H1 (cell line): Measurements from ENCODE around the gene XKR7. TPM values are rescaled to one million over a fixed set of nuclear protein-coding genes. Genes with fewer than 3 reads are reported as not detected.

Source experiments
- CTCF ChIA-PET: fragments of 300-600 bp; sonication (Branson Sonifier 250); formaldehyde crosslinking; loops from one replicate; lab custom pipeline; 2021; ENCODE audit not compliant: partially characterized antibody; lab: Charles Lee
- POLR2A ChIA-PET: fragments of 300-600 bp; sonication (Branson Sonifier 250); formaldehyde crosslinking; loops from one replicate; lab custom pipeline; 2021; ENCODE audit warnings: inconsistent platforms; ENCODE audit not compliant: partially characterized antibody; lab: Charles Lee
- DNase-seq, 2 experiments: peaks; one replicate each; pipeline versions ENCODE4 v3.0.0 to v3.0.0-alpha.2; 2010 to 2022; ENCODE audit warnings: low spot score in 2 of 2, low read depth in 1 of 2, mixed read lengths in 1 of 2
- FAIRE-seq: peaks from 2 replicates; lab custom pipeline; 2011; peaks lifted over from hg19 to GRCh38; lab: Jason Lieb, UNC
- H2AFZ ChIP-seq: 2 replicates; pipeline ENCODE4 v1.8.1; 2012; ENCODE audit warnings: low read length, inconsistent platforms
- H2AK5ac ChIP-seq: 2 replicates; pipeline ENCODE4 v1.6.1; 2013; ENCODE audit warnings: low read depth, low read length
- H2BK120ac ChIP-seq: replicated peaks from 2 replicates; pipeline ENCODE3; 2013; ENCODE audit warnings: low read depth, low read length, inconsistent platforms
- H2BK12ac ChIP-seq: 2 replicates; pipeline ENCODE4 v1.6.1; 2013; ENCODE audit warnings: low read depth, low read length
- H2BK15ac ChIP-seq: 2 replicates; pipeline ENCODE4 v1.6.1; 2013; ENCODE audit warnings: low read length
- H2BK20ac ChIP-seq: 2 replicates; pipeline ENCODE4 v1.6.1; 2013; ENCODE audit warnings: low read length
- H2BK5ac ChIP-seq: 2 replicates; pipeline ENCODE4 v1.6.1; 2013; ENCODE audit warnings: low read depth, low read length
- H3K14ac ChIP-seq: 2 replicates; pipeline ENCODE4 v1.6.1; 2013; ENCODE audit warnings: inconsistent platforms; ENCODE audit not compliant: insufficient read length
- H3K18ac ChIP-seq: 2 replicates; pipeline ENCODE4 v1.6.1; 2013; ENCODE audit warnings: low read length; ENCODE audit errors: extremely low read depth
- H3K23ac ChIP-seq: 2 replicates; pipeline ENCODE4 v1.6.1; 2013; ENCODE audit warnings: inconsistent platforms; ENCODE audit not compliant: insufficient read length
- H3K23me2 ChIP-seq: 2 replicates; pipeline ENCODE4 v1.6.1; 2013; ENCODE audit warnings: low read depth, low read length
- H3K27ac ChIP-seq: 2 replicates; pipeline ENCODE4 v1.6.1; 2011; ENCODE audit warnings: low read depth, low read length, inconsistent platforms
- H3K27me3 ChIP-seq, 4 experiments: replicated peaks in 1 of 4; 1 replicate in 1 of 4; 2 replicates in 3 of 4; pipeline versions ENCODE4 v1.6.1 to v1.8.1; 2011 to 2013; ENCODE audit warnings: low read length in 3 of 4, mild to moderate bottlenecking in 3 of 4, inconsistent platforms in 2 of 4, mixed read lengths in 2 of 4, moderate library complexity in 1 of 4; ENCODE audit not compliant: control insufficient read depth in 3 of 4, insufficient read depth in 3 of 4; ENCODE audit errors: extremely low read depth in 1 of 4
- H3K36me3 ChIP-seq, 4 experiments: 2 replicates each; pipeline versions ENCODE4 v1.6.1 to v1.8.1; 2011 to 2013; ENCODE audit warnings: mild to moderate bottlenecking in 4 of 4, low read length in 3 of 4, moderate library complexity in 2 of 4, control low read depth in 1 of 4, inconsistent platforms in 1 of 4; ENCODE audit not compliant: insufficient read depth in 4 of 4, control insufficient read depth in 2 of 4
- H3K4ac ChIP-seq: replicated peaks from 2 replicates; pipeline ENCODE3; 2013; ENCODE audit warnings: low read length, low read depth, mixed read lengths, inconsistent platforms; ENCODE audit not compliant: insufficient read length
- H3K4me1 ChIP-seq, 4 experiments: replicated peaks in 1 of 4; 1 replicate in 1 of 4; 2 replicates in 3 of 4; pipeline versions ENCODE4 v1.6.1 to v1.8.1; 2011 to 2013; ENCODE audit warnings: low read length in 3 of 4, inconsistent platforms in 2 of 4, mixed read lengths in 1 of 4; ENCODE audit not compliant: insufficient read depth in 4 of 4, control insufficient read depth in 3 of 4
- H3K4me2 ChIP-seq, 2 experiments: 2 replicates each; pipeline versions ENCODE4 v1.6.1 to v1.8.1; 2011 to 2013; ENCODE audit warnings: low read depth in 2 of 2, low read length in 2 of 2, control low read depth in 1 of 2, inconsistent platforms in 1 of 2, mild to moderate bottlenecking in 1 of 2; ENCODE audit not compliant: insufficient read depth in 1 of 2
- H3K4me3 ChIP-seq, 4 experiments: fragments of 200-600, 300-600 bp in 1 of 4; sonication (generic), shearing (Covaris generic), sonication (Bioruptor Twin) in 1 of 4; 2 replicates each; pipeline versions ENCODE4 v1.5.1 to v1.8.1; 2011 to 2016; ENCODE audit warnings: low read length in 4 of 4, low read depth in 3 of 4, control low read depth in 2 of 4, inconsistent platforms in 2 of 4, mild to moderate bottlenecking in 2 of 4, mixed read lengths in 1 of 4, moderate library complexity in 1 of 4; ENCODE audit not compliant: insufficient read depth in 2 of 4; ENCODE audit errors: extremely low read depth in 1 of 4
- H3K56ac ChIP-seq: replicated peaks from 2 replicates; pipeline ENCODE3; 2013; ENCODE audit warnings: low read depth, mild to moderate bottlenecking, mixed read lengths, low read length, inconsistent platforms; ENCODE audit not compliant: insufficient read length
- H3K79me1 ChIP-seq: 2 replicates; pipeline ENCODE4 v1.6.1; 2013; ENCODE audit warnings: low read depth, low read length, control low read depth
- H3K79me2 ChIP-seq, 2 experiments: 2 replicates each; pipeline versions ENCODE4 v1.6.1 to v1.8.1; 2012 to 2013; ENCODE audit warnings: low read length in 2 of 2, mild to moderate bottlenecking in 2 of 2, inconsistent platforms in 1 of 2; ENCODE audit not compliant: insufficient read depth in 2 of 2, control insufficient read depth in 1 of 2
- H3K9ac ChIP-seq, 4 experiments: replicated peaks in 1 of 4; 1 replicate in 1 of 4; 2 replicates in 3 of 4; pipeline versions ENCODE4 v1.6.1 to v1.8.1; 2011 to 2013; ENCODE audit warnings: low read depth in 3 of 4, low read length in 3 of 4, control low read depth in 2 of 4, mild to moderate bottlenecking in 2 of 4, moderate library complexity in 2 of 4, inconsistent platforms in 1 of 4; ENCODE audit errors: extremely low read depth in 1 of 4
- H3K9me3 ChIP-seq, 2 experiments: 2 replicates each; pipeline versions ENCODE4 v1.6.1 to v1.8.1; 2012 to 2013; ENCODE audit warnings: mild to moderate bottlenecking in 2 of 2, moderate library complexity in 2 of 2, control low read depth in 1 of 2, inconsistent platforms in 1 of 2, low read depth in 1 of 2, low read length in 1 of 2, mixed read lengths in 1 of 2; ENCODE audit not compliant: insufficient read depth in 2 of 2
- H4K20me1 ChIP-seq, 2 experiments: replicated peaks in 1 of 2; 2 replicates each; pipeline versions ENCODE3 to v1.8.1; 2011 to 2013; ENCODE audit warnings: inconsistent platforms in 2 of 2, low read length in 2 of 2, mild to moderate bottlenecking in 1 of 2; ENCODE audit not compliant: insufficient read depth in 2 of 2, control insufficient read depth in 1 of 2
- H4K5ac ChIP-seq: 2 replicates; pipeline ENCODE4 v1.6.1; 2013; ENCODE audit warnings: low read length, low read depth, mixed read lengths, inconsistent platforms; ENCODE audit not compliant: insufficient read length
- H4K8ac ChIP-seq: 2 replicates; pipeline ENCODE4 v1.8.0; 2013; ENCODE audit warnings: mild to moderate bottlenecking, moderate library complexity, low read length, inconsistent platforms; ENCODE audit not compliant: insufficient read depth; ENCODE audit errors: extremely low read depth
- H4K91ac ChIP-seq: replicated peaks from 2 replicates; pipeline ENCODE3; 2013; ENCODE audit warnings: low read length, mixed read lengths, inconsistent platforms; ENCODE audit not compliant: insufficient read length
- EGR1 ChIP-seq: IDR thresholded peaks from 2 replicates; pipeline ENCODE4 v1.6.1; 2011; ENCODE audit warnings: low read depth, low read length, borderline replicate concordance
- JUN ChIP-seq: IDR thresholded peaks from 2 replicates; pipeline ENCODE4 v1.6.1; 2011; ENCODE audit warnings: low read depth, mild to moderate bottlenecking, improper control_type of control experiment, low read length
- KDM5A ChIP-seq: fragments of 200-600 bp; IDR thresholded peaks from 2 replicates; pipeline ENCODE4 v1.7.1; 2012; ENCODE audit warnings: mild to moderate bottlenecking, low read length, inconsistent platforms, mixed read lengths
- PHF8 ChIP-seq: fragments of 200-600 bp; sonication (generic); conservative IDR thresholded peaks from 2 replicates; pipeline ENCODE4 v1.7.1; 2012; ENCODE audit warnings: low read depth, mild to moderate bottlenecking, inconsistent platforms, low read length, moderate library complexity
- POLR2A ChIP-seq, 2 experiments: IDR thresholded peaks; 1 replicate in 1 of 2; 2 replicates in 1 of 2; pipeline ENCODE4 v1.6.1; 2011; ENCODE audit warnings: low read depth in 2 of 2, low read length in 2 of 2, mild to moderate bottlenecking in 2 of 2; ENCODE audit errors: control extremely low read depth in 1 of 2
- RAD21 ChIP-seq, 2 experiments: IDR thresholded peaks in 1 of 2; conservative IDR thresholded peaks in 1 of 2; 2 replicates each; pipeline ENCODE4 v1.6.1; 2011; ENCODE audit warnings: low read depth in 2 of 2, low read length in 2 of 2, improper control_type of control experiment in 1 of 2, inconsistent platforms in 1 of 2, mild to moderate bottlenecking in 1 of 2, moderate library complexity in 1 of 2
- SP4 ChIP-seq: IDR thresholded peaks from 2 replicates; pipeline ENCODE4 v1.6.1; 2012; ENCODE audit warnings: low read length, inconsistent platforms
- WGBS, 2 experiments: shearing (Covaris generic) in 1 of 2; methylation state at CpG; one replicate each; pipeline versions ENCODE4 v1.1.6 to v1.1.7; 2013 to 2015; ENCODE audit warnings: low lambda C conversion rate in 2 of 2, mixed read lengths in 2 of 2, inconsistent platforms in 1 of 2, low coverage in 1 of 2, missing lambda C conversion rate in 1 of 2; ENCODE audit not compliant: insufficient replicate concordance in 2 of 2, insufficient coverage in 1 of 2, insufficient read length in 1 of 2; ENCODE audit errors: extremely low coverage in 1 of 2, missing lambda C conversion rate in 1 of 2; 5-methylcytosine and 5-hydroxymethylcytosine counted together
- long read RNA-seq, 2 experiments: library from RNA in 1 of 2; library from capped mRNA in 1 of 2; stranded (forward); transcript quantifications; one replicate each; pipeline ENCODE4 v2.0.0, GENCODE V29; 2021; ENCODE audit warnings: inconsistent platforms in 1 of 2
- polyA minus RNA-seq, 3 experiments: library from RNA; depleted of rRNA, polyadenylated mRNA; stranded (reverse); fragments of >200 nt; gene quantifications; 1 replicate in 2 of 3; 2 replicates in 1 of 3; pipeline ENCODE4 v1.2.3, GENCODE V29; 2011
- polyA plus RNA-seq, 7 experiments: library from polyadenylated mRNA; depleted of rRNA in 3 of 7; stranded (reverse) in 5 of 7; unstranded in 2 of 7; fragments of >200 nt in 5 of 7; fragments of 200-250 nt in 2 of 7; gene quantifications; 1 replicate in 5 of 7; 2 replicates in 1 of 7; 4 replicates in 1 of 7; pipeline versions ENCODE4 v1.2.1 to v1.2.3, GENCODE V29; 2011 to 2013; ENCODE audit warnings: missing spikeins in 2 of 7, mixed read lengths in 2 of 7
- total RNA-seq: library from RNA; stranded (reverse); fragmentation: NEBNext Ultra II Directional; extraction: Animal tissue kit (Norgen Biotek cat#: 25700); gene quantifications from 2 replicates; pipeline ENCODE4 v1.2.1, GENCODE V29; 2021

Gene XKR7, protein sequence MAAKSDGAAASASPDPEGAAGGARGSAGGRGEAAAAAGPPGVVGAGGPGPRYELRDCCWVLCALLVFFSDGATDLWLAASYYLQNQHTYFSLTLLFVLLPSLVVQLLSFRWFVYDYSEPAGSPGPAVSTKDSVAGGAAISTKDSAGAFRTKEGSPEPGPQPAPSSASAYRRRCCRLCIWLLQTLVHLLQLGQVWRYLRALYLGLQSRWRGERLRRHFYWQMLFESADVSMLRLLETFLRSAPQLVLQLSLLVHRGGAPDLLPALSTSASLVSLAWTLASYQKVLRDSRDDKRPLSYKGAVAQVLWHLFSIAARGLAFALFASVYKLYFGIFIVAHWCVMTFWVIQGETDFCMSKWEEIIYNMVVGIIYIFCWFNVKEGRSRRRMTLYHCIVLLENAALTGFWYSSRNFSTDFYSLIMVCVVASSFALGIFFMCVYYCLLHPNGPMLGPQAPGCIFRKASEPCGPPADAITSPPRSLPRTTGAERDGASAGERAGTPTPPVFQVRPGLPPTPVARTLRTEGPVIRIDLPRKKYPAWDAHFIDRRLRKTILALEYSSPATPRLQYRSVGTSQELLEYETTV
- total RNA-seq (1.8 and 2.4 TPM in 2 replicates), polyA plus RNA-seq (2011; rRNA removed) (2.4 TPM in 2 replicates), polyA minus RNA-seq (2011; rRNA and poly(A)+ RNA removed) (3.7 and 3.9 TPM in 2 replicates)
- polyA plus RNA-seq (2011; cell fraction: cytosol; rRNA removed), result 1.5 TPM
- 2.9 TPM for polyA plus RNA-seq (2011; cell fraction: nucleus; rRNA removed)
- 2.4 to 3.7 TPM (median 3.0 TPM) in 4 replicates for polyA plus RNA-seq (2012, experiment 1 of 2)
- polyA plus RNA-seq (2012, experiment 2 of 2), result 2.2 TPM
- polyA plus RNA-seq (2013, experiment 1 of 2), result 2.1 TPM
- polyA plus RNA-seq (2013, experiment 2 of 2), result 2.3 TPM
- polyA minus RNA-seq (2011; cell fraction: cytosol; rRNA and poly(A)+ RNA removed), result 2.3 TPM
- 2.4 TPM for polyA minus RNA-seq (2011; cell fraction: nucleus; rRNA and poly(A)+ RNA removed)
- long read RNA-seq, experiment 1, partial matches to known transcripts, result 0 of 8 reads
- long read RNA-seq, experiment 1, other reads (novel, unspliced or antisense), result 8 of 8 reads
- long read RNA-seq, experiment 2, result 0 reads

DNA sequence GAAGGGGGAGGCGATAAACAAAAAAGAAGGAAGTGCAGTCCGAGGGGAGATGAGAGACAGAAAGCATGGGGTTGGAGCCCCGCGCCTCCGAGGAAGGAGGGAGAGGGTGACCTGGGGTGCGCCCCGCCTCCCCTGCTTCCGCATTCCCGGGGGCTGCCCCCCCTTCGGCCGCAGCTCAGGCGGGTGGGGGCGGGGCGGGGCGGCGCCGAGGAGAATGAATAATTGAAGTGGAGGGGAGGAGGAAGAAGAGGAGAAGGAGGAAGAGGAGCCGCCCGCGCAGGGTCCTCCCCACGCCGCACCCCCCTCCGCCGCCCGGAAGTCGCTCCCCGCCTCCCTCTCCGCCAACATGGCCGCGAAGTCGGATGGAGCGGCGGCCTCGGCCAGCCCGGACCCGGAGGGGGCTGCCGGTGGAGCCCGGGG is at the start of gene XKR7:
Gene XKR7 (plus strand): TSS at position 322 of the 420 bp plus-strand sequence. CDS start 25 bp downstream, at position 347.
- Histone ChIP-seq H3K27ac (no peak within 1 kb of the TSS), H2BK12ac (no peak within 1 kb of the TSS), H2BK15ac (peak within 1 kb of the TSS; percentile 31; the same call in 1 of the 2 replicates), H3K4me1 (peaks cover 0 to 12% (median 7%) of the 10 kb centered on the region in 4 experiments; a peak in 5 of 7 replicates), H2BK20ac (no peak within 1 kb of the TSS), H3K23me2 (peaks cover 3% of the 10 kb centered on the region; the same call in 1 of the 2 replicates), H3K23ac (no peak within 1 kb of the TSS), H3K79me1 (no peaks in the 10 kb centered on the region), H4K5ac (no peak within 1 kb of the TSS), H3K56ac (peak within 1 kb of the TSS; percentile 13), H3K27me3 (peaks cover 0 to 8% (median 2%) of the 10 kb centered on the region in 4 experiments; a peak in 5 of 7 replicates), H3K79me2 (no peaks in the 10 kb centered on the region), H2AK5ac (no peak within 1 kb of the TSS), H3K4me3 (peak within 1 kb of the TSS; percentile 43 to 70 (median 64)), H3K4me2 (peak within 1 kb of the TSS; percentile 87 to 99), H3K9me3 (no peaks in the 10 kb centered on the region), H2BK120ac (peak within 1 kb of the TSS; percentile 16), H3K14ac (no peak within 1 kb of the TSS), H3K36me3 (no peaks in the 10 kb centered on the region), H4K91ac (no peak within 1 kb of the TSS), H2BK5ac (peak within 1 kb of the TSS; percentile 48; the same call in 1 of the 2 replicates), H3K9ac (peak within 1 kb of the TSS in 1 of 4 experiments; percentile 16; a peak in 2 of 7 replicates), H4K20me1 (peaks cover 3 to 5% of the 10 kb centered on the region in 2 experiments), H3K4ac (no peak within 1 kb of the TSS), H4K8ac (no peak within 1 kb of the TSS), H2AFZ (peak within 1 kb of the TSS; percentile 36; the same call in 1 of the 2 replicates), H3K18ac (no peak within 1 kb of the TSS; the same call in 1 of the 2 replicates)
- POLR2A ChIA-PET, result interaction anchor here (1.1 to 1.7 kb wide), 8 partner anchors 8 to 142 kb away, joined by 3 to 7 read pairs (median 4); partner anchors contain the start of genes PDRG1 and TM9SF4
- 1% methylated on average over 14 of the region's 38 CpGs; no CpG with 5 or more reads in 1 of the 2 experiments for WGBS, 2 experiments
- no peak for FAIRE-seq
- peak in 1 of 2 experiments; percentile 78 for DNase-seq
- CTCF ChIA-PET, result interaction anchor here (1.0 to 3.2 kb wide), 10 partner anchors 9 to 216 kb away, joined by 3 to 13 read pairs (median 6); partner anchors contain the start of gene PDRG1
- TF ChIP-seq KDM5A (no peak), EGR1 (peak; percentile 59), RAD21 (IDR thresholded peaks at IDR 0.05 in 1 of 2, conservative IDR thresholded peaks at IDR 0.05 in 1 of 2; ENCODE audit: low read depth in 2 of 2, low read length in 2 of 2) (no peak), PHF8 (no peak; the same call in 1 of the 2 replicates), JUN (no peak), POLR2A (IDR thresholded peaks at IDR 0.05; ENCODE audit: control extremely low read depth in 1 of 2, low read depth in 2 of 2, low read length in 2 of 2) (no peak; a peak in 1 of 3 replicates), SP4 (no peak)
